ENCODE data around the gene STOM.
"Not testable (repeated sequence)": the region's sequence is repeated elsewhere in the genome, so short reads cannot be mapped to it uniquely, and the experiment has no call there.

The STOM gene

GRCh38 chr9:121398374-121398773, 28.3 kb upstream of the STOM start:
- in situ Hi-C loops (cut with MboI; ENCODE audit: low pct_unique_long_range_greater_than_20kb, low sequenced_read_pairs, unreplicated experiment), result loop anchor here (5.0 to 25.0 kb wide), 2 partner anchors 81 to 661 kb away; no protein-coding TSS in a partner anchor
- DNase-seq (ENCODE audit: low spot score), result no peak
- TF ChIP-seq, protein P1, sequence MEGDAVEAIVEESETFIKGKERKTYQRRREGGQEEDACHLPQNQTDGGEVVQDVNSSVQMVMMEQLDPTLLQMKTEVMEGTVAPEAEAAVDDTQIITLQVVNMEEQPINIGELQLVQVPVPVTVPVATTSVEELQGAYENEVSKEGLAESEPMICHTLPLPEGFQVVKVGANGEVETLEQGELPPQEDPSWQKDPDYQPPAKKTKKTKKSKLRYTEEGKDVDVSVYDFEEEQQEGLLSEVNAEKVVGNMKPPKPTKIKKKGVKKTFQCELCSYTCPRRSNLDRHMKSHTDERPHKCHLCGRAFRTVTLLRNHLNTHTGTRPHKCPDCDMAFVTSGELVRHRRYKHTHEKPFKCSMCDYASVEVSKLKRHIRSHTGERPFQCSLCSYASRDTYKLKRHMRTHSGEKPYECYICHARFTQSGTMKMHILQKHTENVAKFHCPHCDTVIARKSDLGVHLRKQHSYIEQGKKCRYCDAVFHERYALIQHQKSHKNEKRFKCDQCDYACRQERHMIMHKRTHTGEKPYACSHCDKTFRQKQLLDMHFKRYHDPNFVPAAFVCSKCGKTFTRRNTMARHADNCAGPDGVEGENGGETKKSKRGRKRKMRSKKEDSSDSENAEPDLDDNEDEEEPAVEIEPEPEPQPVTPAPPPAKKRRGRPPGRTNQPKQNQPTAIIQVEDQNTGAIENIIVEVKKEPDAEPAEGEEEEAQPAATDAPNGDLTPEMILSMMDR (IDR thresholded peaks at IDR 0.05; ENCODE audit: extremely low read depth, insufficient read depth, missing control alignments), result no peak

- DNase-seq (ENCODE audit: low spot score), result not testable (repeated sequence)
- in situ Hi-C loops (cut with MboI; ENCODE audit: low pct_unique_long_range_greater_than_20kb, low sequenced_read_pairs, unreplicated experiment), result loop anchor here (5.0 to 25.0 kb wide), 2 partner anchors 80 to 660 kb away; no protein-coding TSS in a partner anchor
Measured at GRCh38 chr9:121397277-121397676, 27.2 kb upstream of the STOM start.

- TF ChIP-seq, protein P1 (IDR thresholded peaks at IDR 0.05; ENCODE audit: extremely low read depth, insufficient read depth, missing control alignments), result no peak
- no peak for DNase-seq (ENCODE audit: low spot score)
- in situ Hi-C loops (cut with MboI; ENCODE audit: low pct_unique_long_range_greater_than_20kb, low sequenced_read_pairs, unreplicated experiment), result loop anchor here (5.0 to 25.0 kb wide), 2 partner anchors 78 to 658 kb away; no protein-coding TSS in a partner anchor
Measured at GRCh38 chr9:121395558-121395957, 25.5 kb upstream of the STOM start.

GRCh38 chr9:121394292-121394691, 24.2 kb upstream of the STOM start:
- in situ Hi-C loops (cut with MboI; ENCODE audit: low pct_unique_long_range_greater_than_20kb, low sequenced_read_pairs, unreplicated experiment), result loop anchor here (25.0 kb wide), 1 partner anchor 657 kb away; no protein-coding TSS in a partner anchor
- no peak for DNase-seq (ENCODE audit: low spot score)
- TF ChIP-seq, protein P1 (IDR thresholded peaks at IDR 0.05; ENCODE audit: extremely low read depth, insufficient read depth, missing control alignments), result no peak

- in situ Hi-C loops (cut with MboI; ENCODE audit: low pct_unique_long_range_greater_than_20kb, low sequenced_read_pairs, unreplicated experiment), result loop anchor here (25.0 kb wide), 1 partner anchor 656 kb away; no protein-coding TSS in a partner anchor
- DNase-seq (ENCODE audit: low spot score), result no peak
- TF ChIP-seq, protein P1 (IDR thresholded peaks at IDR 0.05; ENCODE audit: extremely low read depth, insufficient read depth, missing control alignments), result no peak
Measured at GRCh38 chr9:121393318-121393717, 23.3 kb upstream of the STOM start.

DNA sequence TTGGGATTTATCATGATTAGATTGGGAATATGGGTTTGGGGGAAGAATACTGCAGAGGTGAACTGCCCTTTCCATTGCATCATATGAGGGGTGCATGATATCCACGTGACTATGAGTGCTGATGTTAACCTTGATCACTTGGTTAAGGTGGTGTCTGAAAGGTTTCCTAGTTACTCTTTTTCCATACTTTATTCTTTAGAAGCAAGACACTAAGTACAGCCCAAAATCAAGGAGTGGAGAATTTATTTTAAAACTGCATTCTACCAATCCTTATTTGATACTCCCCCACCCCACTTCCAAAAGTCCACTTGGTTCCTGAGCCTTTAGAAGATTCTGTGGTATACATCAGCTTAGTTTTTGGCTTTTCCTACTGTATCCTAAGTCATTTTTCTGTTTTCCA, 20.3 kb upstream of the STOM start:
- TF ChIP-seq, protein P1 (IDR thresholded peaks at IDR 0.05; ENCODE audit: extremely low read depth, insufficient read depth, missing control alignments), result no peak
- DNase-seq (ENCODE audit: low spot score), result no peak
- in situ Hi-C loops (cut with MboI; ENCODE audit: low pct_unique_long_range_greater_than_20kb, low sequenced_read_pairs, unreplicated experiment), result loop anchor here (25.0 kb wide), 1 partner anchor 653 kb away; no protein-coding TSS in a partner anchor

DNA sequence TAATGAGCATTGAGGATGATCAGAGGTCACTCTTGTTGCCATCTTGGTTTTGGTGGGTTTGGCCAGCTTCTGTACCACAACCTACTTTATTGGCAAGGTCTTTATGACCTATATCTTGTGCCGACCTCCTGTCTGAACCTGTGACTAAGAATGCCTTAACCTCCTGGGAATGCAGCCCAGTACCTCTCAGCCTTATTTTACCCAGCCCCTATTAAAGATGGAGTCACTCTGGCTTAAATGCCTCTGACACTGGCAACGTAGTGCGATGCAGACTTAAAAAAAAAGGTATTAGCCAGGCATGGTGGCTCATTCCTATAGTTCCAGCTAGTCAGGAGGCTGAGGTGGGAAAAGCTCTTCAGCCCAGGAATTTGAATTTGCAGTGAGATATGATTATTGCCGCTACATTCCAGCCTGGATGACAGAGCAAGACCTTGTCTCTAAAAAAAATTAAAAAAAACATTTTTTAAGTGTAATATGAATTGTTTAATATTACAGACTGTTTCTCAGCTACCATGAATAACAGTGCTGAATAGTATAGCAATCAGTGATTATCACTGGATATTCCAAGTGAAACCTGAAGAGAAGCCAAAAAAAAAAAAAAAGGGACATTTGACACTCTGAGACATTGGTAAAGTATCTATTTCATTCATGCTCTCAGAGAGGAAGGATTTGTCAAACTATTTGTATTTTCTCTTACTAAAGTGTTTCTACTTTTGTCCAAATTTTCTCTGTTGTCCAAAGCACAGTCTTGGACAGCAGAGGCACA, 18.3 kb upstream of the STOM start:
- in situ Hi-C loops (cut with MboI; ENCODE audit: low pct_unique_long_range_greater_than_20kb, low sequenced_read_pairs, unreplicated experiment), result loop anchor here (25.0 kb wide), 1 partner anchor 651 kb away; no protein-coding TSS in a partner anchor
- TF ChIP-seq, protein P1 (IDR thresholded peaks at IDR 0.05; ENCODE audit: extremely low read depth, insufficient read depth, missing control alignments), result no peak

More for the DNA sequence above, 18.3 kb upstream of the STOM start:
- DNase-seq (ENCODE audit: low spot score), result no peak
